ENCODE measurements around the gene OTX1. TPM values are rescaled to one million over a fixed set of nuclear protein-coding genes. Genes with fewer than 3 reads are reported as not detected.
"Not testable (repeated sequence)": the region's sequence is repeated elsewhere in the genome, so short reads cannot be mapped to it uniquely, and the experiment has no call there.

The OTX1 gene
- polyA plus RNA-seq: not detected

DNA sequence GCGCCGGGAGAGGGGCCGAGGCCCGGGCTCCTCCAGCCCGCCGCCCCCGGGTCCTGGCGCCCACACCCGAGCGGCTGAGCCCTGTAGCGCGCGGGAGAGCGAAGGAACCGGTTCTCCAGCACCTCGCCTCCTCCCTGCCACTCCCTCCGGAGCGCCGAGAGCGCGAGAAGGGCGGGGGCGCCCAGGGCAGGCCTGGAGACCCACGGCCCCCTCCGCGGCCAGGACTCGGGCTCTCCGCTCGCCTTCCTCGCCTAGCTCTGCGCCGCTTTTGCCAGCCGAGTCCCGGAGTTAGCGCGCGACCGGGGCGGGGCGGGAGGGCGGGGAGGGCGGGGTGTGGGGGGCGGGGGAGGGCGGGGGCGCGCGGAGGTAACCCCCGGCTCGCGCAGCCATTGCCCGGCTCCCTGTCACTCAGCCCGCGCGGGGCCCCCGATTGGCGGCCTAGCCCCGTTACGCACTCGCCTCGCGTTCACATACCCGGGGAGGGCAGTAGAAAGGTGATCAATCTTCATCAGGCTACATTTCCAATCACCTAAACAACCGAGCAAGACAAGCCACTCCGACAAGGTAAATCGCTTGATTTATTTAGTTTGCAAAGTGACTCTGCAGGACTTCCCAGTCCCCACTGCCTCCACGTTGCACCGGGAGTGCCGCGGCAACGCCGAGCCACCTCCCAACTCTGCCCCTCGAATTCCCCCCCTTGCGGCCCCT is at the start of gene OTX1:
Gene OTX1, plus strand, starts transcription at position 497 of the 708 bp plus-strand sequence. CDS start 2,161 bp downstream, outside the sequence.
- H3K4me1 Mint-ChIP-seq: peaks cover 48 to 61% of the 10 kb centered on the region in 2 donors
- no peak within 1 kb of the TSS for H3K27ac Mint-ChIP-seq
- H3K4me3 Mint-ChIP-seq: peak within 1 kb of the TSS; percentile 70 to 89 (median 83)
- DNase-seq: no peak
- H3K27me3 Mint-ChIP-seq (ENCODE audit: low read depth in 3 of 3): peaks cover 29 to 41% (median 35%) of the 10 kb centered on the region in 3 donors
- H3K36me3 Mint-ChIP-seq: peaks cover 12 to 16% (median 13%) of the 10 kb centered on the region in 3 donors
- peaks cover 0 to 1% (median 0%) of the 10 kb centered on the region in 6 donors for H3K9me3 Mint-ChIP-seq

DNA sequence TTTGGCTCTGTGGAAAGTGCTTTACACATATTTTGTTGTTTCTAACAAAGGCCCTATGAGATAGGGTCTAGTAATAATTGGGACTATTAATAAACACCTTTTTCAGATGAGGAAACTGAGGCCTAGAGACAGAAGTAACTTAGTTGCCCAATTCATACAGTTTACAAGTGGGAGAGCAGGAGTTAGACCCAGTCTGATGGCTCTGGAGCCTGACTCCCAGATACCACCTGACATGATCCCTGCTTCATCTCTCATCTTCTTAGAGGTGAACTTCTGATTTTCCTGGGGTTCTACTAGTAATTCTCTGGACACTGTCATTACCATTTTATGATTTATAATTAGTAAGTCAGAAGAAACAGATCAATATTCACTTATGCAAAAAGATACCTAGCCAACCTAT is 49.1 kb upstream of the OTX1 start:
- Mint-ChIP-seq H3K4me1 (no peaks in the 10 kb centered on the region), H3K27me3 (ENCODE audit: low read depth in 3 of 3) (no peaks in the 10 kb centered on the region), H3K4me3 (no peak overlapping the region), H3K9me3 (no peaks in the 10 kb centered on the region), H3K27ac (no peak overlapping the region), H3K36me3 (peaks cover 14 to 32% (median 27%) of the 10 kb centered on the region in 3 donors)
- no peak for DNase-seq

DNA sequence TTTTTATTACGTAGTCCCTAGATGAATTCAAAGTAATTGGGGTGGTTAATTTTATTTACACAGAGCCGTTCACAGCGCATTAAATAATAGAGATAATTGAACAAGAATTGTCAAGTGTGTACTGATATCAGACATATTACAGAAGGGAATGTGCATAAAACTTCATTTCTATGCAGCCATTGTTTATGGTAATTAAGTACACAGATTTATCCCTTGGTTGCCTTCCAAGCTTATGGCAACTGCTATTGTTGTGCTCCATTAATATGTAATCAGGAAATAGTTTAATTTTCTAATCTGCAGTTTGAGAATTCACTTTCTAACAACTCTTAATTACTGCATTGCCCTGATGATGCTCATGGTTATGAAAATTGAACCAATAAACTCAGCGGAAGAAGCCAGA is 47.3 kb upstream of the OTX1 start:
- H3K4me1 Mint-ChIP-seq: no peaks in the 10 kb centered on the region
- H3K9me3 Mint-ChIP-seq: no peaks in the 10 kb centered on the region
- no peak for DNase-seq
- no peak overlapping the region for H3K4me3 Mint-ChIP-seq
- no peaks in the 10 kb centered on the region for H3K27me3 Mint-ChIP-seq (ENCODE audit: low read depth in 3 of 3)
- H3K27ac Mint-ChIP-seq: no peak overlapping the region
- peaks cover 8 to 27% (median 20%) of the 10 kb centered on the region in 3 donors for H3K36me3 Mint-ChIP-seq

DNA sequence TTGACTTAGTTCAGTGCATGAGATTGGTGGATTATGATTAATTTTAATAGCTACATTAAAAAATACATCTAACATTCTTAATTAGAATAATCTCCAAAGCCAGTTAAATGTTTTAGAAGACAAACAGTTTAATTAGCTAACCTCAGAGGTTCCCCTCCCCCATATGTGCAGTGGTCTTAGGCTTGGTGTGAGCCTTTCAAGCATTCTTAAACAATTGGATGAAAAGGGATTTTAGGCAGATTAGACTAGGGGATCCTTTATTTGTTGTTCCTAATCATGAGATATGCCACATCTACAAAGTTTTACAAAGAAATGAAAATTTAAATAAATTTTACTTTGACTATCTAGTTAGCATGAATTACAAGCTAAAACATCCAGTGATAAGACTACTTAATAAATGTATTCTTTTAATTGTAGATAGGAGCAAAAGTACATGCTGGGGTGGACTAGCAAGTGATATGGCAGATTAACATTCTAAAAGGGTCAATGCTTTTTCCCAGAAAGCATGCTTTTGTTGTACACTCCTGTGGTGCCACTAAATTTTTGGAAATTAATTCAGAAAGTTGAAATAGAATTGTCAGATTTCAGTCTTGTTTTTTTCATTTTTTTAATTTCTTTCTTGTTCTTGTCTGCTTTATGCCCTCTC is 42.7 kb upstream of the OTX1 start:
- peaks cover 9 to 14% (median 10%) of the 10 kb centered on the region in 3 donors for H3K36me3 Mint-ChIP-seq
- no peaks in the 10 kb centered on the region for H3K27me3 Mint-ChIP-seq (ENCODE audit: low read depth in 3 of 3)
- H3K4me1 Mint-ChIP-seq: no peaks in the 10 kb centered on the region
- H3K9me3 Mint-ChIP-seq: no peaks in the 10 kb centered on the region
- no peak overlapping the region for H3K4me3 Mint-ChIP-seq
- no peak overlapping the region for H3K27ac Mint-ChIP-seq
- DNase-seq: no peak

DNA sequence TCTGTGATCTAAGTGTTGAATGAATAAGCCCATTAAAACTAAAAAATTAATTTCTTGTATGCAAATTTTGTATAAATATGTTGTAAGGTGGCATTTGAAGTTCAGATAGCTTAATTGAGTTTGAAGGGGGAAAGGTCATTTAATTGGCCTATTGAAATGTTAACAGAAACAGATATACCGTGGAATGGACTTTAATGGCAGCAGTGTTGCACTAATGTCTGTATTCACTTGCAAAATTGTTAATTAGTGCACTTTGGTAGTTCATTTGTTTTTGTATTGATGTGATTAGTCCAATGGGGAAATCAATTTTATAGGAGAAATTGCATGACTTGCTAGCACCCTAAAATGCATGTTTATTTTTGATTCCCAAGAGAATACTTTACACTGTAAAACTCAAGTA is 41.8 kb upstream of the OTX1 start:
- Mint-ChIP-seq H3K9me3 (no peaks in the 10 kb centered on the region), H3K36me3 (peaks cover 16 to 20% (median 18%) of the 10 kb centered on the region in 3 donors), H3K4me3 (no peak overlapping the region), H3K4me1 (no peaks in the 10 kb centered on the region), H3K27me3 (ENCODE audit: low read depth in 3 of 3) (no peaks in the 10 kb centered on the region), H3K27ac (no peak overlapping the region)
- DNase-seq: no peak

DNA sequence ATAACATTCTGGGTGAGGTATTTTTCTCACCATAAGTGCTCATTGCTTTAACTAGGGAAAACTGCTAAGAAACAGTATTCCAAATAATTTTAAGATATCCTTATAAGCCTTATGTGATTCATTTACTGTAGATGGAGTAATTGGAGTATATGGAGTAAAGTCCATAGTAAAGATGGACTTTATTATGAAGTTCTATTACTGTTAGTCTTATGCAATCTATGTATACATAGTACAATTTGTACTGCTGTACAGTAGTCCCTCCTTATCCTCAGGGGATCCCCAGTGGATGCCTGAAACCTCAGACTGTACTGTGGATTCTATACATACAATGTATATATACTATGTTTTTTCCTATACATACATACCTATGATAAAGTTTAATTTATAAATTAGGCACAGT is 41.1 kb upstream of the OTX1 start:
- Mint-ChIP-seq H3K27me3 (ENCODE audit: low read depth in 3 of 3) (no peaks in the 10 kb centered on the region), H3K4me1 (no peaks in the 10 kb centered on the region), H3K4me3 (no peak overlapping the region), H3K9me3 (no peaks in the 10 kb centered on the region), H3K27ac (no peak overlapping the region), H3K36me3 (peaks cover 13 to 17% (median 14%) of the 10 kb centered on the region in 3 donors)
- DNase-seq: no peak

DNA sequence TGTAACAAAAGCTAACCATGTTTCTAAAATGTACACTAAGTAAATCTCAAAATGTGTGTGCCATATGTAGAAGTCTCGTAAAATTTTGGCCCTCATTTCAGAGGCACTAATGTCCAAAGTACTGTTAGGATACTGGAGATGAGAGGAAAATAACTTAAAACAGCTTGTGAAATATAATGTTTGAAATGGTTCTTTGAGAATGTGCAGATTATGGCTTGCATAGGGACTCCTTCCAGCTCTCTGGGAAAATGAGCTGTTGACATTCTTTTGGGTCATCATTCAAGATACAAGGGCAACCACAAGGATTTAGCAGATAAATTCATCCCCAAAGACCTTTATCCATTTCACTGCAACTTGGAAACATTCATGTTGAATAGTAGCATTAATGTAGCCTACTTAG is 38.1 kb upstream of the OTX1 start:
- H3K36me3 Mint-ChIP-seq: peaks cover 15 to 21% (median 17%) of the 10 kb centered on the region in 3 donors
- H3K4me3 Mint-ChIP-seq: no peak overlapping the region
- H3K4me1 Mint-ChIP-seq: no peaks in the 10 kb centered on the region
- DNase-seq: no peak
- no peak overlapping the region for H3K27ac Mint-ChIP-seq
- H3K27me3 Mint-ChIP-seq (ENCODE audit: low read depth in 3 of 3): no peaks in the 10 kb centered on the region
- no peaks in the 10 kb centered on the region for H3K9me3 Mint-ChIP-seq

GRCh38 chr2:63013438-63013837 is 37.2 kb upstream of the OTX1 start:
- no peak for DNase-seq
- Mint-ChIP-seq H3K27ac (no peak overlapping the region), H3K36me3 (peaks cover 15 to 21% (median 17%) of the 10 kb centered on the region in 3 donors), H3K4me3 (no peak overlapping the region), H3K27me3 (ENCODE audit: low read depth in 3 of 3) (no peaks in the 10 kb centered on the region), H3K9me3 (no peaks in the 10 kb centered on the region), H3K4me1 (no peaks in the 10 kb centered on the region)

DNA sequence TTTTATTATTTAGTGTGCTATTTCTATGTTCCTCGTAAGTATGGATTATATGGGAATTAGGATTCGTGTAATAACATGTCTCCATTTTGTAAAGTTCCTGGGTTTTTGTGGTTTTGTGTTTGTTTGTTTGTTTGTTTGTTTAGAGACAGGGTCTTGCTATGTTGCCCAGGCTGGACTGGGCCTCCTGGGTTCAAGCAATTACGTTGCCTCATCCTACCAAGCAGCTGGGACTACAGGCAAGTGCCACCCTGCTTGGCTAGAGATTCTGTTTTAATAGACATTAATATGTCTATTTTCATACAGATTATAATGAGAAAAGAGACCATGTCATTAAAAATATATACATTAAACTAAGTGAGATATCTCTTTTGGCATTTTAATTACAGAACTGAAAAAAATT is 35.2 kb upstream of the OTX1 start:
- DNase-seq: no peak

DNA sequence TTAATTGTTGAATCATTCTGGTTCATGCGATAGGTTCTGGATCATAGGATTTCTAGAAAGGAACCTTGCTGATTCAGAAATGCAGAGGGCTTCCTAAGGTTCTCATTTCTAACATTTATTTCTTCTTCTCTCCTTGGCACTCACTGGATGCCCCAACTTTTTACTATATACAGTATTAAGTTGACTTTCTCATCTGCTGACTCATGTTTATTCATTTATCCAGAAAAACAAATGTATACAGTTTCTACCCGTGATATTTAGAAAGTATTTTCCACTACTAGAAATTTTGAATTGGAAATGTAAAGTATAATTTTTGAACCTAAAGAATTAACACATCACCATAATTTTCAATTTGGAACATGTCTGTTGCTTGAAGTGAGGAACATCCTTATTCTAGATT is 32.2 kb upstream of the OTX1 start:
- no peak overlapping the region for H3K4me3 Mint-ChIP-seq
- H3K9me3 Mint-ChIP-seq: no peaks in the 10 kb centered on the region
- peaks cover 0 to 2% (median 0%) of the 10 kb centered on the region in 3 donors for H3K27me3 Mint-ChIP-seq (ENCODE audit: low read depth in 3 of 3)
- no peak overlapping the region for H3K27ac Mint-ChIP-seq
- no peaks in the 10 kb centered on the region for H3K4me1 Mint-ChIP-seq
- DNase-seq: no peak
- peaks cover 8 to 24% (median 11%) of the 10 kb centered on the region in 3 donors for H3K36me3 Mint-ChIP-seq

More for the DNA sequence above, 35.2 kb upstream of the OTX1 start:
- H3K4me3 Mint-ChIP-seq: no peak overlapping the region
- no peaks in the 10 kb centered on the region for H3K4me1 Mint-ChIP-seq
- no peak overlapping the region for H3K27ac Mint-ChIP-seq
- no peaks in the 10 kb centered on the region for H3K9me3 Mint-ChIP-seq
- H3K36me3 Mint-ChIP-seq: peaks cover 15 to 21% (median 17%) of the 10 kb centered on the region in 3 donors
- H3K27me3 Mint-ChIP-seq (ENCODE audit: low read depth in 3 of 3): no peaks in the 10 kb centered on the region

- H3K4me3 Mint-ChIP-seq; H3K9me3 Mint-ChIP-seq; DNase-seq; H3K27me3 Mint-ChIP-seq (ENCODE audit: low read depth in 3 of 3); H3K4me1 Mint-ChIP-seq; H3K27ac Mint-ChIP-seq: not testable (repeated sequence)
- H3K36me3 Mint-ChIP-seq: peaks cover 6 to 24% (median 8%) of the 10 kb centered on the region in 3 donors
These were observed 30.9 kb upstream of the OTX1 start for GRCh38 chr2:63019686-63020085.

GRCh38 chr2:63023444-63023843 is 27.2 kb upstream of the OTX1 start:
- Mint-ChIP-seq H3K27ac (no peak overlapping the region), H3K9me3 (no peaks in the 10 kb centered on the region), H3K4me3 (no peak overlapping the region), H3K27me3 (ENCODE audit: low read depth in 3 of 3) (peaks cover 0 to 2% (median 0%) of the 10 kb centered on the region in 3 donors), H3K4me1 (no peaks in the 10 kb centered on the region), H3K36me3 (peaks cover 4 to 16% (median 4%) of the 10 kb centered on the region in 3 donors)
- DNase-seq: no peak

- Mint-ChIP-seq H3K4me1 (no peaks in the 10 kb centered on the region), H3K36me3 (peaks cover 6 to 9% (median 7%) of the 10 kb centered on the region in 3 donors), H3K4me3 (no peak overlapping the region), H3K9me3 (no peaks in the 10 kb centered on the region), H3K27me3 (ENCODE audit: low read depth in 3 of 3) (no peaks in the 10 kb centered on the region), H3K27ac (no peak overlapping the region)
- no peak for DNase-seq
These were observed 23.4 kb upstream of the OTX1 start for GRCh38 chr2:63027220-63027619.

DNA sequence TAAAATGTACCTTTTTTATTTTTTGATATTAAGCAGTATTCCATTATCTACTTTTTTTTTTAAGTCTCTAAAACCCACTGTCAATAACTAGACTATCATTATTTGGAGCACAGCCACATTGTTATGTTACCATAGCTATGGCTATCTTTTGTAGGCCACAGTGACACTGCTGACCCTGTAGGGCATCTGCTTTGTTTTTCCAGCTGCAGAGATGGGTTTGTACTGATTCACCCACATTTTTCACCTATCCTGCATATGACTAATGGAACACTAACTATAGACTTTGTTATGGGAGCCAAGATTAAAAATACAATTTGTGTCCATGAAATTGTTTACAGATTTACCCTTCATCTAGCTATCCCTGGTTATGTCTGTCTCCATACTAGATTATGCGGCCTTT is 21.6 kb upstream of the OTX1 start:
- no peak for DNase-seq
- H3K4me1 Mint-ChIP-seq: no peaks in the 10 kb centered on the region
- no peak overlapping the region for H3K27ac Mint-ChIP-seq
- H3K27me3 Mint-ChIP-seq (ENCODE audit: low read depth in 3 of 3): no peaks in the 10 kb centered on the region
- no peaks in the 10 kb centered on the region for H3K9me3 Mint-ChIP-seq
- no peak overlapping the region for H3K4me3 Mint-ChIP-seq
- H3K36me3 Mint-ChIP-seq: peaks cover 0 to 6% (median 3%) of the 10 kb centered on the region in 3 donors
